ENCODE results near the gene ZNF267. TPM values are rescaled to one million over a fixed set of nuclear protein-coding genes. Genes with fewer than 3 reads are reported as not detected.
A peak's percentile ranks its signal among the peaks of the same experiment; 100 is the strongest.
"Not testable (repeated sequence)": the region's sequence is repeated elsewhere in the genome, so short reads cannot be mapped to it uniquely, and the experiment has no call there.

Gene ZNF267
- 4.2 TPM for total RNA-seq

- H3K4me1 ChIP-seq (ENCODE audit: control insufficient read depth in 3 of 3, insufficient read depth in 3 of 3, low read length in 3 of 3), result peaks cover 16 to 29% (median 18%) of the 10 kb centered on the region in 3 donors
- no peaks in the 10 kb centered on the region for H3K27me3 ChIP-seq (ENCODE audit: control insufficient read depth in 3 of 3, insufficient read depth in 3 of 3, low read length in 3 of 3)
- H3K36me3 ChIP-seq (ENCODE audit: control insufficient read depth in 3 of 3, insufficient read depth in 3 of 3, low read length in 3 of 3), result peaks cover 0 to 3% (median 0%) of the 10 kb centered on the region in 3 donors
- H3K9me3 ChIP-seq (ENCODE audit: control insufficient read depth in 3 of 3, low read length in 3 of 3), result no peaks in the 10 kb centered on the region
- H3K27ac ChIP-seq (ENCODE audit: low read depth, low read length), result peak within 1 kb of the TSS; percentile 86
- H3K4me3 ChIP-seq (ENCODE audit: low read length in 3 of 3), result peak within 1 kb of the TSS; percentile 89 to 96 (median 95)
- peak within 1 kb of the TSS; percentile 94 to 95 (median 95) for H3K9ac ChIP-seq (ENCODE audit: low read depth in 1 of 3, low read length in 3 of 3)
These were observed at the start of gene ZNF267 for GRCh38 chr16:31873556-31874365. ZNF267 (plus strand) TSS chr16:31873807; CDS start chr16:31873967, 160 bp downstream.

- no peak overlapping the region for H3K27ac ChIP-seq (ENCODE audit: low read depth, low read length)
- H3K4me3 ChIP-seq (ENCODE audit: low read length in 3 of 3), result no peak overlapping the region
- no peaks in the 10 kb centered on the region for H3K27me3 ChIP-seq (ENCODE audit: control insufficient read depth in 3 of 3, insufficient read depth in 3 of 3, low read length in 3 of 3)
- peaks cover 0 to 2% (median 0%) of the 10 kb centered on the region in 3 donors for H3K9me3 ChIP-seq (ENCODE audit: control insufficient read depth in 3 of 3, low read length in 3 of 3)
- H3K9ac ChIP-seq (ENCODE audit: low read depth in 1 of 3, low read length in 3 of 3), result no peak overlapping the region
- no peaks in the 10 kb centered on the region for H3K36me3 ChIP-seq (ENCODE audit: control insufficient read depth in 3 of 3, insufficient read depth in 3 of 3, low read length in 3 of 3)
- no peaks in the 10 kb centered on the region for H3K4me1 ChIP-seq (ENCODE audit: control insufficient read depth in 3 of 3, insufficient read depth in 3 of 3, low read length in 3 of 3)
These were observed 40.6 kb upstream of the ZNF267 start for GRCh38 chr16:31833047-31833446.

GRCh38 chr16:31836396-31836795, 37.2 kb upstream of the ZNF267 start:
- H3K27ac ChIP-seq (ENCODE audit: low read depth, low read length); H3K4me1 ChIP-seq (ENCODE audit: control insufficient read depth in 3 of 3, insufficient read depth in 3 of 3, low read length in 3 of 3); H3K4me3 ChIP-seq (ENCODE audit: low read length in 3 of 3); H3K36me3 ChIP-seq (ENCODE audit: control insufficient read depth in 3 of 3, insufficient read depth in 3 of 3, low read length in 3 of 3); H3K9me3 ChIP-seq (ENCODE audit: control insufficient read depth in 3 of 3, low read length in 3 of 3); H3K27me3 ChIP-seq (ENCODE audit: control insufficient read depth in 3 of 3, insufficient read depth in 3 of 3, low read length in 3 of 3); H3K9ac ChIP-seq (ENCODE audit: low read depth in 1 of 3, low read length in 3 of 3): not testable (repeated sequence)

DNA sequence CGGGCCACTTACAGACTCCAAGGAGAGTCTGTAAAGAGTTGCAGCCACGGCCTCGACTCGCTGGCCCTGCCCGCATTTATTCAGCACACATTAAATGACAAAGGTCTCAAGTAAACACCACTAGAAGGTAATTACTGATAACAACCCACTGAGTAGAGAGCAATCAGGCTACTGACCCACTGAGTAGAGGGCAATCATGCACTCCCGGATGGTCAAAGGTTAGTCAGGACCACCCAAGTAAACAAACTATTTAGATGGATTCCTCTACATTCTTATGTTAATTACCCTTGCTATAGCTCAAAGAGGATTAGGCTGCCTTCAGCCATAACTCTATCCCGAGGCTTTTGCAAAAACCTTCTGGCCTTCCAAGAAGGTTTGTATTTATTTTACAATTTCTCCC, 30.7 kb upstream of the ZNF267 start:
- H3K36me3 ChIP-seq (ENCODE audit: control insufficient read depth in 3 of 3, insufficient read depth in 3 of 3, low read length in 3 of 3), result no peaks in the 10 kb centered on the region
- H3K27me3 ChIP-seq (ENCODE audit: control insufficient read depth in 3 of 3, insufficient read depth in 3 of 3, low read length in 3 of 3), result no peaks in the 10 kb centered on the region
- H3K27ac ChIP-seq (ENCODE audit: low read depth, low read length), result no peak overlapping the region
- H3K4me1 ChIP-seq (ENCODE audit: control insufficient read depth in 3 of 3, insufficient read depth in 3 of 3, low read length in 3 of 3), result no peaks in the 10 kb centered on the region
- H3K9me3 ChIP-seq (ENCODE audit: control insufficient read depth in 3 of 3, low read length in 3 of 3), result peaks cover 4 to 11% (median 9%) of the 10 kb centered on the region in 3 donors
- H3K4me3 ChIP-seq (ENCODE audit: low read length in 3 of 3), result no peak overlapping the region
- H3K9ac ChIP-seq (ENCODE audit: low read depth in 1 of 3, low read length in 3 of 3), result no peak overlapping the region

DNA sequence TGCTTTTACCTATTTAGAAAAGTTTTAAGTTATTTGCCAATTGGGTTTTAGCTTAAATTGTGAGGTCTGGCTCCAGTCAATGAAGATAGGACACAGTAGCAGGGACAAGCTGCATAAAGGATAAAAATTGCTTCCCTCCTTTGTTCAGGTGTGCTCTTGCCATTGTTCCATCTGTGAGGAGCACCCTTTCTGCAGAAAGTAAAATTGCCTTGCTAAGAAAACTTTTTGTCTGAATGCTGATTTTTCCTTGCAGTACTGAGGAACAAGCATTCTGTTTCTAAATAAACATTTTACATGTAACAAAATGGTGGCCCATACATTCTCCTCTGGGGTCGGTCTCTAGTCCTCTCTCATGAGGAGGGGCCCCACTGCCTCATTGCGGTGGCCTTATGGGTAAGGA, 25.0 kb upstream of the ZNF267 start:
- not testable (repeated sequence) for H3K9ac ChIP-seq (ENCODE audit: low read depth in 1 of 3, low read length in 3 of 3); H3K36me3 ChIP-seq (ENCODE audit: control insufficient read depth in 3 of 3, insufficient read depth in 3 of 3, low read length in 3 of 3); H3K4me3 ChIP-seq (ENCODE audit: low read length in 3 of 3); H3K4me1 ChIP-seq (ENCODE audit: control insufficient read depth in 3 of 3, insufficient read depth in 3 of 3, low read length in 3 of 3); H3K27me3 ChIP-seq (ENCODE audit: control insufficient read depth in 3 of 3, insufficient read depth in 3 of 3, low read length in 3 of 3); H3K27ac ChIP-seq (ENCODE audit: low read depth, low read length)
- H3K9me3 ChIP-seq (ENCODE audit: control insufficient read depth in 3 of 3, low read length in 3 of 3), result peaks cover 0 to 18% (median 8%) of the 10 kb centered on the region in 3 donors

DNA sequence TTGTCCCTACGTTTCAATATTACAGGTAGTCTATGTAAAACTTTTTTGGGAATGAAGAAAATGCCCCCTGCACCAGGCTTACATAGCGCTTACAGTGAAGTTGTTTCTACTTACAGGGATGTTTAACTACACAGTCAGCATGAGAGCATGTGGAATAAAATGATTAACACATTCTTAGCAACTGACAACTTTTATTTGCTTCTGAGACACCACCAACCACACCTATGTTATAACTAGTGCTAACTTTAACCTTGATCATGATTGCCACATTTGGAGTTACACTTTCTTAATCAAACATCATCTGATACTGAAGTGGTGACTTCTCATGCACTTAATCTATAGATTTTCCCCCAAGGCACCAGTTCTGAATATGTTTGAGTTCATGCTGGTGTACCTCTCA, 20.3 kb upstream of the ZNF267 start:
- H3K27ac ChIP-seq (ENCODE audit: low read depth, low read length), result no peak overlapping the region

DNA sequence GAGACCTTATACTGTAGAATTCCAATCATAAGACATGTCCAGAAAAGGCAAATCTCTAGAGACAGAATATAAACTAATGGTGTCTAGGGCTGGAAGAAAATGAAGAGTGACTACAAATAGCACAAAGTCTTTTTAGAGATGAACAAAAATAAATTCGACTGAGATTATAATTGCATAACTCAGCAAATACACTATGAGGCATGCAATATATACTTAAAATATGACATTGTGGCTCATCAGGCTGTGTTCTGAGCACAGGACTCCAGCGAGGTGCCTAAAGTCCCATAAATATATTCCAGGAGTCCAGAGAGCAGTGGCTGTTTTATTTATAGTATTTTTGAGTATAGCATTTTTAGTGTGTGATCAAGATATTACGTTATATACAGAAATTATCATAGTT, 13.1 kb upstream of the ZNF267 start:
- Histone ChIP-seq H3K27me3 (ENCODE audit: control insufficient read depth in 3 of 3, insufficient read depth in 3 of 3, low read length in 3 of 3) (no peaks in the 10 kb centered on the region), H3K9me3 (ENCODE audit: control insufficient read depth in 3 of 3, low read length in 3 of 3) (no peaks in the 10 kb centered on the region), H3K9ac (ENCODE audit: low read depth in 1 of 3, low read length in 3 of 3) (no peak overlapping the region), H3K4me3 (ENCODE audit: low read length in 3 of 3) (no peak overlapping the region), H3K27ac (ENCODE audit: low read depth, low read length) (no peak overlapping the region), H3K4me1 (ENCODE audit: control insufficient read depth in 3 of 3, insufficient read depth in 3 of 3, low read length in 3 of 3) (peaks cover 0 to 2% (median 0%) of the 10 kb centered on the region in 3 donors), H3K36me3 (ENCODE audit: control insufficient read depth in 3 of 3, insufficient read depth in 3 of 3, low read length in 3 of 3) (no peaks in the 10 kb centered on the region)

More for the DNA sequence above, 20.3 kb upstream of the ZNF267 start:
- Histone ChIP-seq H3K27me3 (ENCODE audit: control insufficient read depth in 3 of 3, insufficient read depth in 3 of 3, low read length in 3 of 3) (peaks cover 0 to 7% (median 6%) of the 10 kb centered on the region in 3 donors), H3K4me3 (ENCODE audit: low read length in 3 of 3) (no peak overlapping the region), H3K9me3 (ENCODE audit: control insufficient read depth in 3 of 3, low read length in 3 of 3) (peaks cover 0 to 6% (median 4%) of the 10 kb centered on the region in 3 donors), H3K9ac (ENCODE audit: low read depth in 1 of 3, low read length in 3 of 3) (no peak overlapping the region), H3K4me1 (ENCODE audit: control insufficient read depth in 3 of 3, insufficient read depth in 3 of 3, low read length in 3 of 3) (no peaks in the 10 kb centered on the region), H3K36me3 (ENCODE audit: control insufficient read depth in 3 of 3, insufficient read depth in 3 of 3, low read length in 3 of 3) (no peaks in the 10 kb centered on the region)

- no peak overlapping the region for H3K4me3 ChIP-seq (ENCODE audit: low read length in 3 of 3)
- peaks cover 0 to 2% (median 0%) of the 10 kb centered on the region in 3 donors for H3K4me1 ChIP-seq (ENCODE audit: control insufficient read depth in 3 of 3, insufficient read depth in 3 of 3, low read length in 3 of 3)
- H3K9ac ChIP-seq (ENCODE audit: low read depth in 1 of 3, low read length in 3 of 3), result no peak overlapping the region
- no peaks in the 10 kb centered on the region for H3K9me3 ChIP-seq (ENCODE audit: control insufficient read depth in 3 of 3, low read length in 3 of 3)
- no peaks in the 10 kb centered on the region for H3K36me3 ChIP-seq (ENCODE audit: control insufficient read depth in 3 of 3, insufficient read depth in 3 of 3, low read length in 3 of 3)
- H3K27ac ChIP-seq (ENCODE audit: low read depth, low read length), result no peak overlapping the region
- H3K27me3 ChIP-seq (ENCODE audit: control insufficient read depth in 3 of 3, insufficient read depth in 3 of 3, low read length in 3 of 3), result no peaks in the 10 kb centered on the region
These were observed 12.2 kb upstream of the ZNF267 start for GRCh38 chr16:31861455-31861854.

DNA sequence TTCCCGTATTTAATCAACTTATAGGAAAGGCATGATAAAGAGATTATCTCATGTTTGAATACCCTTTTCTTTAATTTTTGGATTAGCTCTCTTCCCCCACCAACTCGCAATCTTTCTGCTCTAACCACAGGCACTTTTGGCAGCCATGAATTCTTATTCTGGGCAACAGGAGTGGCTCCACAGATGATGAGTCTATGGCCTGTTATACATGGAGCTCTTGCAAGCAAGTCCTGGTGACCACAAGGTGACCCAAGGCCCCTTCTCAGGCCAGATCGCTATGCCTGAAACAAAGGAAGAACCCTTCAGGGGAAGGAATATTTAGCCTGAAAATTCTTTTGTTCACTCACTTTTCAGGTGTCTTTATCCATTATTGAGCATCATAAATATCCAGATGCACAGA, 10.8 kb upstream of the ZNF267 start:
- Histone ChIP-seq H3K27me3 (ENCODE audit: control insufficient read depth in 3 of 3, insufficient read depth in 3 of 3, low read length in 3 of 3) (no peaks in the 10 kb centered on the region), H3K4me3 (ENCODE audit: low read length in 3 of 3) (no peak overlapping the region), H3K9me3 (ENCODE audit: control insufficient read depth in 3 of 3, low read length in 3 of 3) (no peaks in the 10 kb centered on the region), H3K9ac (ENCODE audit: low read depth in 1 of 3, low read length in 3 of 3) (no peak overlapping the region), H3K4me1 (ENCODE audit: control insufficient read depth in 3 of 3, insufficient read depth in 3 of 3, low read length in 3 of 3) (peaks cover 0 to 2% (median 0%) of the 10 kb centered on the region in 3 donors), H3K36me3 (ENCODE audit: control insufficient read depth in 3 of 3, insufficient read depth in 3 of 3, low read length in 3 of 3) (no peaks in the 10 kb centered on the region), H3K27ac (ENCODE audit: low read depth, low read length) (no peak overlapping the region)

DNA sequence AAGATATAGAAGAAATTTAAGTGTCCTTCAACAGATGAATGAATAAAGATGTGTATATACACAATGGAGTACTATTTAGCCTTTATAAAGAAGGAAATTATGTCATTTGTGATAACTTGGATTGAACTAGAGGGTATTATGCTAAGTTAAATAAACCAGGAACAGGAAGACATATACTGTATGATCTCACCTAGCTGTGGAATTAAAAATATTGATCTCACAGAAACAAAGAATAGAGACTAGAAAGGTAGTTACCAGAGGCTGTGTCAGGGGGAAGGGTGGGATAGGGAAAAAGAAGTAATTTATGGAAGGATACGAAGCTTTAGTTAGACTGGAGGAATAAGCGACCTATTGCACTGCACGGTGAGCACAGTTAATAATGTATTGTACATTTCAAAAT, 5.4 kb upstream of the ZNF267 start:
- Histone ChIP-seq H3K4me3 (ENCODE audit: low read length in 3 of 3) (no peak overlapping the region), H3K27me3 (ENCODE audit: control insufficient read depth in 3 of 3, insufficient read depth in 3 of 3, low read length in 3 of 3) (no peaks in the 10 kb centered on the region), H3K27ac (ENCODE audit: low read depth, low read length) (no peak overlapping the region), H3K4me1 (ENCODE audit: control insufficient read depth in 3 of 3, insufficient read depth in 3 of 3, low read length in 3 of 3) (peaks cover 4 to 7% (median 5%) of the 10 kb centered on the region in 3 donors), H3K9me3 (ENCODE audit: control insufficient read depth in 3 of 3, low read length in 3 of 3) (no peaks in the 10 kb centered on the region), H3K9ac (ENCODE audit: low read depth in 1 of 3, low read length in 3 of 3) (no peak overlapping the region), H3K36me3 (ENCODE audit: control insufficient read depth in 3 of 3, insufficient read depth in 3 of 3, low read length in 3 of 3) (no peaks in the 10 kb centered on the region)

Measured in skeletal muscle tissue (tissue), 4 donors.